Psoas muscle (tissue), 8 donors: Measurements from ENCODE around the gene SPATA2L. TPM values are rescaled to one million over a fixed set of nuclear protein-coding genes. Genes with fewer than 3 reads are reported as not detected.

ENCODE experiments used
- ATAC-seq, 4 donors: fragments of 200-7000 bp; cut with Tn5 transposase; one replicate each; pipeline ENCODE4 v1.9.1; 2020; ENCODE audit warnings: moderate library complexity in 3 of 4, mild to moderate bottlenecking in 2 of 4
- DNase-seq, 2 donors: peaks; one replicate each; pipeline ENCODE4 v3.0.0-alpha.2; 2020
- H3K27ac ChIP-seq: fragments of 200-600 bp; one replicate; pipeline ENCODE4 v1.8.0; 2022
- H3K27me3 ChIP-seq, 3 donors: fragments of 200-600 bp in 1 of 3; one replicate each; pipeline versions ENCODE4 v1.6.1 to v1.8.0; 2013 to 2022; ENCODE audit warnings: low read length in 2 of 3, mild to moderate bottlenecking in 2 of 3, moderate library complexity in 1 of 3; ENCODE audit not compliant: insufficient read depth in 3 of 3
- H3K36me3 ChIP-seq, 2 donors: fragments of 200-600 bp in 1 of 2; one replicate each; pipeline versions ENCODE4 v1.6.1 to v1.8.0; 2013 to 2022; ENCODE audit warnings: low read depth in 1 of 2, mild to moderate bottlenecking in 1 of 2, moderate library complexity in 1 of 2; ENCODE audit not compliant: insufficient read depth in 1 of 2
- H3K4me1 ChIP-seq: fragments of 200-600 bp; one replicate; pipeline ENCODE4 v1.8.0; 2022
- H3K4me3 ChIP-seq: fragments of 200-600 bp; one replicate; pipeline ENCODE4 v1.8.0; 2022; ENCODE audit warnings: mild to moderate bottlenecking
- H3K9me3 ChIP-seq: fragments of 200-600 bp; one replicate; pipeline ENCODE4 v1.8.0; 2022
- WGBS, 3 donors: extraction: QIAGEN DNeasy Blood & Tissue Kit; methylation state at CpG; one replicate each; pipeline versions ENCODE4 v1.1.6 to v1.1.7; 2013; 5-methylcytosine and 5-hydroxymethylcytosine counted together
- intact Hi-C, 2 donors: fragments of 100-400 bp; cut with DNase I; formaldehyde crosslinking; loops; one replicate each; pipeline versions ENCODE4 v1.11.0 to v1.14.2; 2022
- polyA plus RNA-seq, 3 donors: library from polyadenylated mRNA; stranded (reverse); fragments of 200-250 nt; gene quantifications; one replicate each; pipeline ENCODE4 v1.2.3, GENCODE V29; 2013
- total RNA-seq, 4 donors: library from RNA; stranded (reverse); fragmentation: NEBNext Ultra II Directional in 2 of 4; extraction: Animal tissue kit (Norgen Biotek cat#: 25700) in 2 of 4; gene quantifications; one replicate each; pipeline versions ENCODE4 v1.2.1 to v1.2.4, GENCODE V29; 2021 to 2023
- TF ChIP-seq, protein P1 (sequence below): fragments of 200-600 bp; IDR thresholded peaks from one replicate; pipeline ENCODE4 v1.8.0; 2022; ENCODE audit warnings: antibody characterized with exemption
- donor health status: healthy with polysubstance abuse.
- donor health status: DM: no; HTN: no; CAD: no; lungs with moderate emphysema.
- donor health status: Bipolar disorder and iron deficiency.
- donor health status: healthy.
- donor health status: DM: yes; HTN: yes; CAD: no.
- donor health status: DM: no; HTN: no; CAD: no.
- donor health status: DM: no; HTN: no; CAD: no.
- donor health status: DM: yes; HTN: yes; CAD: no.

SPATA2L gene
- total and polyA plus RNA-seq, 7 donors = 0.56 to 5.9 (median 1.3) TPM

- TF ChIP-seq, protein P1, sequence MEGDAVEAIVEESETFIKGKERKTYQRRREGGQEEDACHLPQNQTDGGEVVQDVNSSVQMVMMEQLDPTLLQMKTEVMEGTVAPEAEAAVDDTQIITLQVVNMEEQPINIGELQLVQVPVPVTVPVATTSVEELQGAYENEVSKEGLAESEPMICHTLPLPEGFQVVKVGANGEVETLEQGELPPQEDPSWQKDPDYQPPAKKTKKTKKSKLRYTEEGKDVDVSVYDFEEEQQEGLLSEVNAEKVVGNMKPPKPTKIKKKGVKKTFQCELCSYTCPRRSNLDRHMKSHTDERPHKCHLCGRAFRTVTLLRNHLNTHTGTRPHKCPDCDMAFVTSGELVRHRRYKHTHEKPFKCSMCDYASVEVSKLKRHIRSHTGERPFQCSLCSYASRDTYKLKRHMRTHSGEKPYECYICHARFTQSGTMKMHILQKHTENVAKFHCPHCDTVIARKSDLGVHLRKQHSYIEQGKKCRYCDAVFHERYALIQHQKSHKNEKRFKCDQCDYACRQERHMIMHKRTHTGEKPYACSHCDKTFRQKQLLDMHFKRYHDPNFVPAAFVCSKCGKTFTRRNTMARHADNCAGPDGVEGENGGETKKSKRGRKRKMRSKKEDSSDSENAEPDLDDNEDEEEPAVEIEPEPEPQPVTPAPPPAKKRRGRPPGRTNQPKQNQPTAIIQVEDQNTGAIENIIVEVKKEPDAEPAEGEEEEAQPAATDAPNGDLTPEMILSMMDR = no peak
- intact Hi-C loops = loop anchor here in 1 of 2 donors (1.0 kb wide), 1 partner anchor 65 kb away; the partner anchor contains the start of gene ZNF276
- Histone ChIP-seq H3K9me3 (no peaks in the 10 kb centered on the region), H3K4me3 (peak overlapping the region; percentile 99), H3K27me3 (no peaks in the 10 kb centered on the region), H3K4me1 (peaks cover 16% of the 10 kb centered on the region), H3K27ac (peak overlapping the region; percentile 91), H3K36me3 (peaks cover 2 to 24% of the 10 kb centered on the region in 2 donors)
- DNase-seq = no peak
- 31 to 36% (median 32%) methylated on average over 29 to 32 of the region's 32 CpGs for WGBS, 3 donors
- ATAC-seq = no peak
Measured at GRCh38 chr16:89656435-89657121, 44.9 kb downstream of the SPATA2L start.

GRCh38 chr16:89655062-89655643 lies 46.4 kb downstream of the SPATA2L start:
- Histone ChIP-seq H3K9me3 (no peaks in the 10 kb centered on the region), H3K36me3 (peaks cover 2 to 28% of the 10 kb centered on the region in 2 donors), H3K27ac (no peak overlapping the region), H3K4me3 (no peak overlapping the region), H3K27me3 (no peaks in the 10 kb centered on the region), H3K4me1 (peaks cover 16% of the 10 kb centered on the region)
- 76 to 86% (median 85%) methylated on average over 10 of the region's 10 CpGs for WGBS, 3 donors
- no peak for ATAC-seq
- DNase-seq = no peak
- intact Hi-C loops = no loop called here
- TF ChIP-seq, protein P1 = no peak

GRCh38 chr16:89653656-89654295 lies 47.7 kb downstream of the SPATA2L start:
- no peak for DNase-seq
- Histone ChIP-seq H3K4me1 (peaks cover 13% of the 10 kb centered on the region), H3K36me3 (peaks cover 2 to 33% of the 10 kb centered on the region in 2 donors), H3K27ac (no peak overlapping the region), H3K27me3 (no peaks in the 10 kb centered on the region), H3K4me3 (no peak overlapping the region), H3K9me3 (no peaks in the 10 kb centered on the region)
- intact Hi-C loops = no loop called here
- ATAC-seq = no peak
- TF ChIP-seq, protein P1 = no peak
- WGBS, 3 donors = 79 to 84% (median 81%) methylated on average over 10 of the region's 10 CpGs

- intact Hi-C loops = no loop called here
- H3K4me1 ChIP-seq = peaks cover 4% of the 10 kb centered on the region
- peaks cover 5 to 41% of the 10 kb centered on the region in 2 donors for H3K36me3 ChIP-seq
- no peak overlapping the region for H3K27ac ChIP-seq
- no peak for DNase-seq
- no peaks in the 10 kb centered on the region for H3K27me3 ChIP-seq
- 88 to 92% (median 90%) methylated on average over 14 to 15 of the region's 15 CpGs for WGBS, 3 donors
- no peak overlapping the region for H3K4me3 ChIP-seq
- no peaks in the 10 kb centered on the region for H3K9me3 ChIP-seq
- ATAC-seq = no peak
- TF ChIP-seq, protein P1 = no peak
Measured at GRCh38 chr16:89651584-89651983, 49.9 kb downstream of the SPATA2L start.
